Loucy (cell line): ENCODE results near the gene BBS2.

ENCODE experiments used
- H2AFZ ChIP-seq: fragments of 200-600 bp; sonication (generic); 2 replicates; pipeline ENCODE4 v1.6.0; 2016; ENCODE audit warnings: antibody characterized with exemption, mild to moderate bottlenecking, low read length, moderate library complexity
- H3F3A ChIP-seq: fragments of 200-600 bp; 2 replicates; pipeline ENCODE4 v1.6.0; 2016; ENCODE audit warnings: antibody characterized with exemption, low read depth, mild to moderate bottlenecking
- H3K27me3 ChIP-seq: fragments of 200-600 bp; sonication (generic); 2 replicates; pipeline ENCODE4 v1.6.1; 2014; ENCODE audit warnings: low read length, mild to moderate bottlenecking; ENCODE audit not compliant: insufficient read depth, poor library complexity, severe bottlenecking
- H3K36me3 ChIP-seq: fragments of 200-600 bp; sonication (generic); 2 replicates; pipeline ENCODE4 v1.6.1; 2016; ENCODE audit warnings: low read length; ENCODE audit not compliant: insufficient read depth
- H3K4me1 ChIP-seq: fragments of 200-600 bp; sonication (generic); 2 replicates; pipeline ENCODE4 v1.5.1; 2014; ENCODE audit warnings: low read length, mild to moderate bottlenecking; ENCODE audit not compliant: insufficient read depth, poor library complexity, severe bottlenecking
- H3K4me2 ChIP-seq: fragments of 200-600 bp; sonication (generic); 2 replicates; pipeline ENCODE4 v1.6.0; 2014; ENCODE audit warnings: antibody characterized with exemption, low read length, low read depth, mild to moderate bottlenecking; ENCODE audit not compliant: poor library complexity, severe bottlenecking
- H3K4me3 ChIP-seq: fragments of 200-600 bp; sonication (generic); 2 replicates; pipeline ENCODE4 v1.5.1; 2014; ENCODE audit warnings: low read length, mild to moderate bottlenecking, mixed read lengths; ENCODE audit not compliant: poor library complexity, severe bottlenecking
- H3K79me2 ChIP-seq: fragments of 200-600 bp; sonication (generic); 2 replicates; pipeline ENCODE4 v1.6.1; 2014; ENCODE audit warnings: low read length; ENCODE audit not compliant: insufficient read depth
- H3K9ac ChIP-seq: fragments of 200-600 bp; sonication (generic); 2 replicates; pipeline ENCODE4 v1.6.0; 2014; ENCODE audit warnings: mild to moderate bottlenecking, low read depth, low read length, moderate library complexity; ENCODE audit not compliant: poor library complexity, severe bottlenecking
- H3K9me2 ChIP-seq: fragments of 200-600 bp; sonication (generic); replicated peaks from 2 replicates; pipeline ENCODE4 v1.6.1; 2016; ENCODE audit warnings: low read depth, low read length, mixed read lengths
- H3K9me3 ChIP-seq: fragments of 200-600 bp; sonication (generic); 2 replicates; pipeline ENCODE4 v1.6.1; 2014; ENCODE audit warnings: mild to moderate bottlenecking, antibody characterized with exemption, low read length, low read depth; ENCODE audit not compliant: insufficient read depth
- H4K20me1 ChIP-seq: fragments of 200-600 bp; sonication (generic); 2 replicates; pipeline ENCODE4 v1.6.0; 2014; ENCODE audit warnings: antibody characterized with exemption, low read length, mild to moderate bottlenecking; ENCODE audit not compliant: insufficient read depth, poor library complexity, severe bottlenecking
- CTCF ChIP-seq: fragments of 200-600 bp; sonication (generic); conservative IDR thresholded peaks from 2 replicates; pipeline ENCODE4 v1.5.1; 2014; ENCODE audit warnings: mild to moderate bottlenecking, antibody characterized with exemption, low read length
- EZH2phosphoT487 ChIP-seq: fragments of 200-600 bp; IDR thresholded peaks from 2 replicates; pipeline ENCODE4 v1.6.1; 2018; ENCODE audit warnings: antibody characterized with exemption, mild to moderate bottlenecking, moderate library complexity, borderline replicate concordance

BBS2 gene

GRCh38 chr16:56519459-56520250, at the start of gene BBS2:
Gene BBS2, minus strand, starts transcription at chr16:56520024. Its CDS starts 162 bp downstream, at chr16:56519862.
- Histone ChIP-seq H3K9ac (peak within 1 kb of the TSS; percentile 75), H3K9me3 (no peaks in the 10 kb centered on the region), H3K9me2 (no peaks in the 10 kb centered on the region), H3K4me2 (peak within 1 kb of the TSS; percentile 72), H2AFZ (peak within 1 kb of the TSS; percentile 99), H3K79me2 (peaks cover 7% of the 10 kb centered on the region; the same call in 1 of the 2 replicates), H3K36me3 (no peaks in the 10 kb centered on the region), H4K20me1 (no peaks in the 10 kb centered on the region), H3K4me3 (peak within 1 kb of the TSS; percentile 88), H3K4me1 (peaks cover 27% of the 10 kb centered on the region), H3K27me3 (no peaks in the 10 kb centered on the region), H3F3A (no peaks in the 10 kb centered on the region)
- TF ChIP-seq CTCF = no peak
- no peak for TF ChIP-seq EZH2phosphoT487

GRCh38 chr16:56564793-56565477, 45.1 kb upstream of the BBS2 start, which contains the start of gene MT4:
Gene MT4, plus strand, starts transcription at chr16:56565073. Its CDS starts 56 bp downstream, at chr16:56565129.
- no peaks in the 10 kb centered on the region for H3K9me2 ChIP-seq
- no peak for TF ChIP-seq CTCF
- TF ChIP-seq EZH2phosphoT487 = no peak
- no peaks in the 10 kb centered on the region for H3K9me3 ChIP-seq
- H4K20me1 ChIP-seq = no peaks in the 10 kb centered on the region
- H3K27me3 ChIP-seq = no peaks in the 10 kb centered on the region
- no peak within 1 kb of the TSS for H3K9ac ChIP-seq
- no peaks in the 10 kb centered on the region for H3K79me2 ChIP-seq
- H3K4me1 ChIP-seq = no peaks in the 10 kb centered on the region
- no peaks in the 10 kb centered on the region for H3F3A ChIP-seq
- no peak within 1 kb of the TSS for H3K4me3 ChIP-seq
- H2AFZ ChIP-seq = no peak within 1 kb of the TSS
- no peak within 1 kb of the TSS for H3K4me2 ChIP-seq
- no peaks in the 10 kb centered on the region for H3K36me3 ChIP-seq

DNA sequence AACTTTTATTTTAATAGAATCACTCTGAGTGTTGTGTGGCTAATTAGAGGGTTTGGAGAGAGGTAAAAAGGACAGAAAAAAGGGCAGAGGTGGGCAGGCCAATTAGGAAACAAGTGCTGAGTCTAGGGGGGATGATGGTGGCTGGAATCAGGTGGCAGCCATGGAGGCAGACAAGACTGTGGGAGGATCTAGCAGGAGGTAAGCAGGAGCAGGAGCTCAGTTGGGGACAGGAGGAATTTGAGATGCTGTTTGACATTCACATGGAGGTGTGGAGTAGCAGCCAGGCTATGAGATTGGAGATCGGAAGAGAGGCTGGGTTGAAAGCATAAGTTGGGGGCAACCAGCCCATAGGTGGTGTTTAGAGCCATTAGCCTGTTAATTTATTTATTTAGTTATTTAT, 41.3 kb upstream of the BBS2 start:
- Histone ChIP-seq H3F3A (no peaks in the 10 kb centered on the region), H3K36me3 (no peaks in the 10 kb centered on the region), H2AFZ (no peak overlapping the region), H3K9me3 (no peaks in the 10 kb centered on the region), H3K9me2 (no peaks in the 10 kb centered on the region), H3K9ac (no peak overlapping the region), H3K27me3 (no peaks in the 10 kb centered on the region), H3K4me1 (no peaks in the 10 kb centered on the region), H4K20me1 (no peaks in the 10 kb centered on the region), H3K4me3 (no peak overlapping the region), H3K4me2 (no peak overlapping the region), H3K79me2 (no peaks in the 10 kb centered on the region)
- TF ChIP-seq EZH2phosphoT487 = no peak
- TF ChIP-seq CTCF = no peak
